Astrocyte of the spinal cord (primary cell): ENCODE data around the gene FYN.

Source experiments
- DNase-seq: peaks from one replicate; pipeline ENCODE4 v3.0.0; 2011; ENCODE audit warnings: low read depth, low spot score
- H3K4me3 ChIP-seq: 2 replicates; pipeline ENCODE4 v1.5.1; 2011; ENCODE audit warnings: low read depth, mild to moderate bottlenecking, low read length, moderate library complexity
- in situ Hi-C: cut with HindIII; loops from 2 replicates; pipeline ENCODE4 v1.10.0; 2017; ENCODE audit warnings: low sequenced_read_pairs
- TF ChIP-seq, protein P1 (sequence below): IDR thresholded peaks from 2 replicates; pipeline ENCODE4 v1.5.1; 2012; ENCODE audit warnings: low read depth, mild to moderate bottlenecking, low read length, inconsistent platforms

FYN gene

DNA sequence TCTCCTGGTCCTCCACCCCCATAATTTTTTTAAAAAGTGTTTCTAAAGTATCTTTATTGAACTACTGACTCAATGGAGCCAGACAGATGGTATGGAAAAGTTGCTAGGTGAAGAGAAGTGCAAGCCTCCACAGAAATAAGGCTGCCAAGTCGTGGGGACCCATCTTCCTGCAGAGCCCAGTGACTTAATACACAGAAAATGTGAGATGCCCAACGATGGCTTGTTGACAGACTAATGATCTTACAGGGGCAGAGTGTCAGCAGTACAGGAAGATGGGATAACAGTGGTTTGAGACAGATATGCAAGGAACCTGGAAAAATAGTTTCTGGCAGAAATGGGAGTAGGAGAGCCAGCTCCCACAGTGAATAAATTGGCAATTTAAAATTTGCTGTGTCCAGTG, 43.3 kb downstream of the FYN start:
- TF ChIP-seq, protein P1, sequence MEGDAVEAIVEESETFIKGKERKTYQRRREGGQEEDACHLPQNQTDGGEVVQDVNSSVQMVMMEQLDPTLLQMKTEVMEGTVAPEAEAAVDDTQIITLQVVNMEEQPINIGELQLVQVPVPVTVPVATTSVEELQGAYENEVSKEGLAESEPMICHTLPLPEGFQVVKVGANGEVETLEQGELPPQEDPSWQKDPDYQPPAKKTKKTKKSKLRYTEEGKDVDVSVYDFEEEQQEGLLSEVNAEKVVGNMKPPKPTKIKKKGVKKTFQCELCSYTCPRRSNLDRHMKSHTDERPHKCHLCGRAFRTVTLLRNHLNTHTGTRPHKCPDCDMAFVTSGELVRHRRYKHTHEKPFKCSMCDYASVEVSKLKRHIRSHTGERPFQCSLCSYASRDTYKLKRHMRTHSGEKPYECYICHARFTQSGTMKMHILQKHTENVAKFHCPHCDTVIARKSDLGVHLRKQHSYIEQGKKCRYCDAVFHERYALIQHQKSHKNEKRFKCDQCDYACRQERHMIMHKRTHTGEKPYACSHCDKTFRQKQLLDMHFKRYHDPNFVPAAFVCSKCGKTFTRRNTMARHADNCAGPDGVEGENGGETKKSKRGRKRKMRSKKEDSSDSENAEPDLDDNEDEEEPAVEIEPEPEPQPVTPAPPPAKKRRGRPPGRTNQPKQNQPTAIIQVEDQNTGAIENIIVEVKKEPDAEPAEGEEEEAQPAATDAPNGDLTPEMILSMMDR, result no peak
- H3K4me3 ChIP-seq, result no peak overlapping the region
- in situ Hi-C loops, result no loop called here
- no peak for DNase-seq

DNA sequence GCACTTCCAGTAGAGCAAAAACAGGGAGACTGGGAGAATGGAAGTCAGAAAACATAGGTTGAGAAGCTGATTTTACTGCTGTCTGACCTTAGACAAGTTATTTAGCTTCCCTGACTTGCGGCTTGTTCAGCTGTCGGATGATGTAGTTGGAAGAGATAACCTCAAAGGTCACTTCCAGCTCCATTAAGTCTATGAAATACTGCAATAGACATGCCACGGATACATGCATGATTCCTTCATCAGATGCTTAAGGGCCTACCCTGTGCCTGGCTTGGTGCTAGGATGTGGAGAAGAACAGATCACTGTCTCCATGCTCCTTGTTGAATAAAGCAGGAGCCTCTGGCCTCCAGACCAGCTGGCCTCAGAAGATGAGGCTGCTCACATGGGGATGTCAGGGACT, 43.7 kb downstream of the FYN start:
- H3K4me3 ChIP-seq, result no peak overlapping the region
- TF ChIP-seq, protein P1, result no peak
- DNase-seq, result no peak
- in situ Hi-C loops, result no loop called here

DNA sequence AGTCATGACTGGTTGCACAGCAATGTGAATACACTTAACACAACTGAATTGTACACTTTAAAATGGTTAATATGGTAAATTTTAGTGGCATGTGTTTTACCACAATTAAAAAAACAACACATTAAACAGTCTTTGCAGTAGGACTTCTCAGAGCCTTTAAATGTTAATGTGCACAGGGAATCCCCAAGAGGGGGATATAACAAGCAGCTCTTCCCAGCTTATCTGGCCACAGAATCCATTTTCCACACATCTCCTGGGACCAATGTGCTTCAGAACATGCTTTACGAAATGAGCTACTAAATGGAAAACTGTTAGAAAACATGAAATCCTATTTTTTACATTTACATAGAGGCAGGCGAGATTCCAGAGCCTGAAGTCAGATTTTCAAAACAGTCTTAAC, 44.4 kb downstream of the FYN start:
- TF ChIP-seq, protein P1, result no peak
- in situ Hi-C loops, result no loop called here
- H3K4me3 ChIP-seq, result no peak overlapping the region
- no peak for DNase-seq

DNA sequence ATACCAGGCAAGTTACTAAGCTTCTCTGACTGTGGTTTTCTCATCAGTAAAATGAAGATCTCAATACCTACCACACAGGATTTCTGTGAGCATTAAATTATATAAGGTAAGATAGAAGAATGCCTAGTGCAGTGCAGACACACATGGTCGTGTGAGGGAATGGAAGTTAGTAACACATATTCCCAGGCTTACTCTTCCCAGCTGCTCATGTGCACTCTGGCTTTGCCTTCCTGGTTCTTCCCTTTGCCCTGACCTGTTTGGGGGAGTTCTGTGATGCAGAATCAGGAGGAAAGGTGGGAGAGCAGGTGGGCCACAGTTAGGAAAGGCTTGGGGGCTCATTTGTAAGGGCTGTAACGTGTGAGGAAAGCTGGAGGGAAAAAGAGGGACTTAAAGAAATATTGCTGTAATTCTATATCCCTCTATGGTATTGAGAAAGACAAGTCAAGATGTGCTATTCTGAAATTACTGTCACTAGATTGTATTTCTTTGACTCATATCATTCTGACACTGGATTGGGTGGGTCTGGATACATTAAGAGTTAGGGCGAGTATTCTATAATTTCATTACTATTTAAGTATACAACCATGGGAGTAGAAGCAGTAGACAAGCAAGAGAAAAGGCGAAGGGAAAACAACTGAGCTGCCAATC, 47.7 kb downstream of the FYN start:
- in situ Hi-C loops, result no loop called here
- DNase-seq, result no peak
- TF ChIP-seq, protein P1, result no peak
- no peak overlapping the region for H3K4me3 ChIP-seq

DNA sequence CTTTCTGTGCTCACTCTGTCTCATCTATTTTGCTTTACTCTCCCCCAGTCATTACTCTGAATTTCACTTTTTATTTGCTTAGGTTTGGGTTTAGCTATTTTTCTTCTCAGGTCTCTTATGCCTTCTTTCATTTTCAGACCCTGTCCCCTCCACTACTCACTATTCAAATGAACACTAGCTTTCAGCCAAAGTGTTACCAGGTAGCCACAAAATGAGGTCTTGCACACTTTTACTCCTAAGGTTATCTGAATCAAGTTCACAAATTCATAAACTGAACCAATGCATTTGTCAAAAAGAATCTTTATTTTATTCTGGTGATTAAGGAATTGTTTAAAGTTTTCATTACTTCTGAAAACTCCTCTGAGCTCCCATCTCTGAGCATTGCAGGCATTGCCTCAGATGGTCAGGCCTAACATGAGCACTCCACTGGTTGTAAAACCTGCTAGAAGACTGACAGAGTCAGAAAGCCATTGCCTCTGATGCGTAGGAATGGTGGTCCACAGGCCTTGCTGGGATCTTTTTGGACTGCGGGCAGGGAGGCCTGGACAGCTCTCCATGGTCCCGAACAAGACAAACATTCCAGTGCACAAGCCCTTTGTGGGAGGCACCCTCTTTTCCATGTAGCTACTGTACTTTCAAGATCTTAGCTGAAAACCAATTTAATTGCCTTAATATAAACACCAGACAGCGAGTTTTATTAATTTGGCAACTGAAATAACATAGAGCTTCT, 48.5 kb downstream of the FYN start:
- in situ Hi-C loops, result no loop called here
- no peak for DNase-seq
- no peak overlapping the region for H3K4me3 ChIP-seq
- TF ChIP-seq, protein P1, result no peak

DNA sequence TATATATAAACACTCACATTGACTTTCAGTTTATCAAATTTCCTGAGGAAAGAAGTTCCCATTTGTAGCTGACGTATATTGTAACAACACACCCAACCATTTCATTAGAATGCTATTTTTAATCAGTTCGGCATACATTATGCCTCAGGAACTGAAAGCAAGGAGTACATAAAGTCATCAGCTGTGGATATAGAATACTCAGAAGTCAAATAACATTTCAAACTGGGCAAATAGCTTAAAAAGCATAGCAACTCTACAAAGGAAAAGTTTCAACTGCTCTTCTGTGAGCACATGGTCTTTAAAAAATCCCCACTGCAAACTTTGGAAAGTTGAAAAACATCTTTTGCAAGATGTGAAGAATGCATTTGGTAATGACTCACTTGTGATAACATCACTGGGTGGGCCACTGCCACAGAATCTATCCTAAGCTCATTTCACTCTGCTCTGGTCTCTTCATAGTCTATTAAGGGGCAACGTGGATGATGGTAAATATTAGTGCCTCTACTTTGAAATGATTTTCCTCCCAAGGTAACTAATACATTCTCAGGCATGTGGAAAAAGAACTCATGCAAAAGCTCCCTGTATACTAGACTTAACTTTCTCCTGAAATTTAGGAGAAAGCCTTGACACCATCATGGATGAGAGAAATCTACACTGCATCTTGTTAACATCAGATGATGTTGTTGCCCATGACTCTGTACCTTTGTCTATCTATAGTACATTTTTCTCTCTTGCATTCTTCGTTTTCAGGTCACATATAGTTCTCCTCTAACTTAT, 49.2 kb downstream of the FYN start:
- DNase-seq, result peak; percentile 85
- TF ChIP-seq, protein P1, result no peak
- no peak overlapping the region for H3K4me3 ChIP-seq
- in situ Hi-C loops, result no loop called here
